ENCODE data around the gene TGFB2.

GRCh38 chr1:218443255-218443654 is 98.1 kb downstream of the TGFB2 start:
- no peak for TF ChIP-seq CTCF (IDR thresholded peaks at IDR 0.05; ENCODE audit: low read depth, low read length)
- TF ChIP-seq EZH2phosphoT487 (IDR thresholded peaks at IDR 0.05; ENCODE audit: low read depth) = no peak
